ENCODE measurements around the gene HIPK2. TPM values are rescaled to one million over a fixed set of nuclear protein-coding genes. Genes with fewer than 3 reads are reported as not detected.

HIPK2 gene
- total RNA-seq, 1 experiment from 2014 or later: 64.3 TPM

DNA sequence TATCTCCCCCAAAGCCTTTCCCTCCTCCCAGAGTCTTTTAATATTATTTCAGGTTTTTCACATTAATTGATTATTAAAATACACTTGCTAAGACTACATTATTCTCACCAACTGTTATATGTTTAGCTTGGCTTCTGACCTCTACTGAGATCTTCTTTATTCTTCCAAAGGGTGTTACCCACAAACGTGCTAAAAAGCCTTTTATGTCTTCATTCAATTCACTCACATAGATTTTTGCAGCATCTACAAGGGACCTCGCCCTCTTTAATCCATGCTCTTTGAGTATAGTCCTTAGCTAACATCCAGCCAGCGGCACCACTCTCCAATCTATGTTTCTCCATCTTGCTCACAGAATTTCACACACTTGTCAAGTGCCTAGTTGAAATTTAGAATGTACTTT is 115.9 kb downstream of the HIPK2 start:
- BruUV-seq (replicated peaks): no TSS peak
- H3K4me1 Mint-ChIP-seq (ENCODE audit: insufficient read depth, unreplicated experiment): peaks cover 63% of the 10 kb centered on the region

DNA sequence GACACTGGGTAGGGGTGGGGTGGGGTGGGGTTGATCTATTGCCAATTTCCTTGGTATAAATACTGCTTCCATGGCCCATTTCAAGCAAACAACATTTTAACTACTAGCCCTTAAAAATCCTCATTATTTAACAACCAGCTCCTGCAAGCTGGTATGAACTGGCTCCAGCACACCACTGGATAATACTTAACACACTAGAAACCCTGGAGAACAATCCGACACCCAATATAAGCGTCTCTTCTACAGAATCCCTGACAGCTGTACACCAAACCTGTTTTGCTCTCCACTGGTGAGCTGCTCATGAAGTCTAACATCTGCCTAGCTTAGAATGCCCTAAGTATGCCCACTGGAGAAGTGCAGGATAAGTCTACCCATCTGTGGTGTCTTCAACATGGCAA is 116.8 kb downstream of the HIPK2 start:
- Mint-ChIP-seq H3K27ac (ENCODE audit: low read depth, unreplicated experiment) (peak overlapping the region; percentile 43), H3K4me3 (ENCODE audit: unreplicated experiment) (no peak overlapping the region), H3K9me3 (ENCODE audit: unreplicated experiment) (no peaks in the 10 kb centered on the region), H3K36me3 (ENCODE audit: insufficient read depth, unreplicated experiment) (peaks cover 30% of the 10 kb centered on the region), H3K4me1 (ENCODE audit: insufficient read depth, unreplicated experiment) (peaks cover 71% of the 10 kb centered on the region), H3K27me3 (ENCODE audit: insufficient read depth, unreplicated experiment) (no peaks in the 10 kb centered on the region)
- intact Hi-C loops (cut with micrococcal nuclease): no loop called here
- BruUV-seq (replicated peaks): no TSS peak
- no peak for TF ChIP-seq CTCF (IDR thresholded peaks at IDR 0.05; ENCODE audit: unreplicated experiment)
- ChIA-PET POLR2A (interaction anchor here (1.0 to 1.5 kb wide), 3 partner anchors 8 to 12 kb away, joined by 3 to 4 read pairs (median 3); no protein-coding TSS in a partner anchor), CTCF (interaction anchor here (0.5 to 6.7 kb wide), 6 partner anchors 14 to 343 kb away, joined by 3 to 64 read pairs (median 3); no protein-coding TSS in a partner anchor)
- no peak for DNase-seq (ENCODE audit: unreplicated experiment)

More for the DNA sequence above, 115.9 kb downstream of the HIPK2 start:
- H3K27me3 Mint-ChIP-seq (ENCODE audit: insufficient read depth, unreplicated experiment): no peaks in the 10 kb centered on the region
- H3K9me3 Mint-ChIP-seq (ENCODE audit: unreplicated experiment): no peaks in the 10 kb centered on the region
- H3K27ac Mint-ChIP-seq (ENCODE audit: low read depth, unreplicated experiment): no peak overlapping the region
- intact Hi-C loops (cut with micrococcal nuclease): no loop called here
- peaks cover 30% of the 10 kb centered on the region for H3K36me3 Mint-ChIP-seq (ENCODE audit: insufficient read depth, unreplicated experiment)
- CTCF ChIA-PET: interaction anchor here (0.7 to 6.7 kb wide), 3 partner anchors 15 to 43 kb away, joined by 3 to 64 read pairs (median 5); no protein-coding TSS in a partner anchor
- H3K4me3 Mint-ChIP-seq (ENCODE audit: unreplicated experiment): no peak overlapping the region
- POLR2A ChIA-PET: interaction anchor here (0.7 to 1.5 kb wide), 4 partner anchors 8 to 159 kb away, joined by 3 to 4 read pairs (median 4); no protein-coding TSS in a partner anchor
- TF ChIP-seq CTCF (IDR thresholded peaks at IDR 0.05; ENCODE audit: unreplicated experiment): no peak
- DNase-seq (ENCODE audit: unreplicated experiment): no peak

- Mint-ChIP-seq H3K9me3 (ENCODE audit: unreplicated experiment) (no peaks in the 10 kb centered on the region), H3K36me3 (ENCODE audit: insufficient read depth, unreplicated experiment) (peaks cover 34% of the 10 kb centered on the region), H3K27ac (ENCODE audit: low read depth, unreplicated experiment) (no peak overlapping the region), H3K27me3 (ENCODE audit: insufficient read depth, unreplicated experiment) (no peaks in the 10 kb centered on the region), H3K4me3 (ENCODE audit: unreplicated experiment) (no peak overlapping the region), H3K4me1 (ENCODE audit: insufficient read depth, unreplicated experiment) (peaks cover 73% of the 10 kb centered on the region)
- DNase-seq (ENCODE audit: unreplicated experiment): no peak
- no TSS peak for BruUV-seq (replicated peaks)
- CTCF ChIA-PET: interaction anchor here (0.5 to 6.7 kb wide), 7 partner anchors 14 to 343 kb away, joined by 3 to 64 read pairs (median 3); no protein-coding TSS in a partner anchor
- intact Hi-C loops (cut with micrococcal nuclease): no loop called here
- TF ChIP-seq CTCF (IDR thresholded peaks at IDR 0.05; ENCODE audit: unreplicated experiment): no peak
- POLR2A ChIA-PET: interaction anchor here (1.3 to 1.5 kb wide), 4 partner anchors 9 to 25 kb away, joined by 3 to 5 read pairs (median 4); no protein-coding TSS in a partner anchor
Observed at GRCh38 chr7:139660317-139661042, 117.3 kb downstream of the HIPK2 start.

DNA sequence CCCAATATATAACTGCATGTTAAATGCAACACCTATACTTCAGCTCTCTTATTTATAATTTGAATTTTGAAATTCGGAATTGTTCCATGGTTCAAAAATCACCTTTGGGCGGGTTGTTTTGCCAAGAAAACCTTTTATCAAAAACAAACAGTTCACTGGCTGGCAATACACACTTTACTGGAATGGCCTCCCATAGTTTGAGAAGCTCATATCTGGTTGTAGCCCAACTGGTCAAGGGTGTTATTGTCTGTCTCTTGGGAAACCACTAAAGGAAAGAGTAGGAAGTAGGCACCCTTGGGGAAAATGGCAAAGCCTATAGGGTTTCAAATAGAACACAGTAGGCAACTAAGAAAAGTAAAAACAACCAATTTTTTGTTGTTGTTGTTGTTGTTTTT is 117.9 kb downstream of the HIPK2 start:
- TF ChIP-seq CTCF (IDR thresholded peaks at IDR 0.05; ENCODE audit: unreplicated experiment): no peak
- H3K4me3 Mint-ChIP-seq (ENCODE audit: unreplicated experiment): no peak overlapping the region
- no peaks in the 10 kb centered on the region for H3K9me3 Mint-ChIP-seq (ENCODE audit: unreplicated experiment)
- peak overlapping the region; percentile 73 for H3K27ac Mint-ChIP-seq (ENCODE audit: low read depth, unreplicated experiment)
- H3K36me3 Mint-ChIP-seq (ENCODE audit: insufficient read depth, unreplicated experiment): peaks cover 32% of the 10 kb centered on the region
- BruUV-seq (replicated peaks): no TSS peak
- no peak for DNase-seq (ENCODE audit: unreplicated experiment)
- H3K27me3 Mint-ChIP-seq (ENCODE audit: insufficient read depth, unreplicated experiment): no peaks in the 10 kb centered on the region
- H3K4me1 Mint-ChIP-seq (ENCODE audit: insufficient read depth, unreplicated experiment): peaks cover 76% of the 10 kb centered on the region
- ChIA-PET POLR2A (interaction anchor here (1.3 to 1.5 kb wide), 2 partner anchors 12 to 25 kb away, joined by 4 to 5 read pairs; no protein-coding TSS in a partner anchor), CTCF (interaction anchor here (0.6 to 6.7 kb wide), 5 partner anchors 13 to 344 kb away, joined by 3 to 64 read pairs (median 3); no protein-coding TSS in a partner anchor)
- intact Hi-C loops (cut with micrococcal nuclease): no loop called here
